ENCODE results near the gene PICK1.
"Not testable (repeated sequence)": the region's sequence is repeated elsewhere in the genome, so short reads cannot be mapped to it uniquely, and the experiment has no call there.

Gene PICK1

GRCh38 chr22:38077096-38077495 is 19.9 kb downstream of the PICK1 start:
- no peak for DNase-seq

- DNase-seq: no peak
Measured at GRCh38 chr22:38077595-38077994, 20.4 kb downstream of the PICK1 start.

- DNase-seq: no peak
Measured at GRCh38 chr22:38078046-38078840, 21.0 kb downstream of the PICK1 start.

- DNase-seq: not testable (repeated sequence)
Measured at GRCh38 chr22:38079208-38079607, 22.0 kb downstream of the PICK1 start.

- DNase-seq: no peak
Measured at GRCh38 chr22:38079804-38080203, 22.6 kb downstream of the PICK1 start.

GRCh38 chr22:38080474-38080849 is 23.3 kb downstream of the PICK1 start:
- DNase-seq: no peak

- no peak for DNase-seq
Measured at GRCh38 chr22:38080850-38081635, 23.8 kb downstream of the PICK1 start.

- no peak for DNase-seq
Measured at GRCh38 chr22:38081636-38081940, 24.4 kb downstream of the PICK1 start.

GRCh38 chr22:38081941-38082828 is 25.0 kb downstream of the PICK1 start:
- DNase-seq: no peak

- no peak for DNase-seq
Measured at GRCh38 chr22:38082986-38083710, 25.9 kb downstream of the PICK1 start.

- DNase-seq: no peak
Measured at GRCh38 chr22:38083931-38084631, 26.9 kb downstream of the PICK1 start, which contains the start of gene SLC16A8. Gene SLC16A8, minus strand, starts transcription at chr22:38084184. Its CDS starts 1,311 bp downstream, at chr22:38082873.

GRCh38 chr22:38085056-38085455 is 27.9 kb downstream of the PICK1 start:
- DNase-seq: no peak

GRCh38 chr22:38085501-38085900 is 28.3 kb downstream of the PICK1 start:
- DNase-seq: no peak

- DNase-seq: no peak
Measured at GRCh38 chr22:38086001-38086845, 29.0 kb downstream of the PICK1 start.

GRCh38 chr22:38086942-38087341 is 29.7 kb downstream of the PICK1 start:
- no peak for DNase-seq

- DNase-seq: no peak
Measured at GRCh38 chr22:38087855-38088254, 30.7 kb downstream of the PICK1 start.

- no peak for DNase-seq
Measured at GRCh38 chr22:38088629-38089473, 31.6 kb downstream of the PICK1 start.

GRCh38 chr22:38089474-38089851 is 32.3 kb downstream of the PICK1 start:
- DNase-seq: no peak

- no peak for DNase-seq
Measured at GRCh38 chr22:38097058-38097457, 39.9 kb downstream of the PICK1 start.
